Measurements from ENCODE around the gene GATAD2B. TPM values are rescaled to one million over a fixed set of nuclear protein-coding genes. Genes with fewer than 3 reads are reported as not detected.

Gene GATAD2B
- total and polyA plus RNA-seq, 7 donors = 1.8 to 37.4 (median 16.4) TPM

DNA sequence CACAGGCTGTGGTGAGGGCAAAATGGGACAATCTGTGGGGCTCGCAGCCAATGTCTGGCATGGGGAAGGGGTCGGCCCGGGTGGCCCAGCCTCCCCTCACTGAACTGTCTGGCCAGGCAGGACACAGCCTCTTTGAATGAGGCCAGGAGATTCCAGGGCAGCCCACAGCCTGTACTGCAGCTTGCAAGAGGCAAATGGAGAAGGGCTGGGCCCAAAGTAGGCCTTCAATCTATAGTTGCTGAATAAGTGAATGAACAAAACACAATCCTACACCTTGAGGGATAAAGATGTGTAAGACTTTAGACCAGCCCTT, 124.3 kb downstream of the GATAD2B start:
- H3K4me1 ChIP-seq = peaks cover 0 to 7% (median 0%) of the 10 kb centered on the region in 4 donors
- no peak overlapping the region for H3K27ac ChIP-seq
- H3K36me3 ChIP-seq = no peaks in the 10 kb centered on the region
- DNase-seq = no peak
- TF ChIP-seq, protein P1, sequence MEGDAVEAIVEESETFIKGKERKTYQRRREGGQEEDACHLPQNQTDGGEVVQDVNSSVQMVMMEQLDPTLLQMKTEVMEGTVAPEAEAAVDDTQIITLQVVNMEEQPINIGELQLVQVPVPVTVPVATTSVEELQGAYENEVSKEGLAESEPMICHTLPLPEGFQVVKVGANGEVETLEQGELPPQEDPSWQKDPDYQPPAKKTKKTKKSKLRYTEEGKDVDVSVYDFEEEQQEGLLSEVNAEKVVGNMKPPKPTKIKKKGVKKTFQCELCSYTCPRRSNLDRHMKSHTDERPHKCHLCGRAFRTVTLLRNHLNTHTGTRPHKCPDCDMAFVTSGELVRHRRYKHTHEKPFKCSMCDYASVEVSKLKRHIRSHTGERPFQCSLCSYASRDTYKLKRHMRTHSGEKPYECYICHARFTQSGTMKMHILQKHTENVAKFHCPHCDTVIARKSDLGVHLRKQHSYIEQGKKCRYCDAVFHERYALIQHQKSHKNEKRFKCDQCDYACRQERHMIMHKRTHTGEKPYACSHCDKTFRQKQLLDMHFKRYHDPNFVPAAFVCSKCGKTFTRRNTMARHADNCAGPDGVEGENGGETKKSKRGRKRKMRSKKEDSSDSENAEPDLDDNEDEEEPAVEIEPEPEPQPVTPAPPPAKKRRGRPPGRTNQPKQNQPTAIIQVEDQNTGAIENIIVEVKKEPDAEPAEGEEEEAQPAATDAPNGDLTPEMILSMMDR (IDR thresholded peaks at IDR 0.05) = no peak
- no peak for TF ChIP-seq POLR2AphosphoS5 (IDR thresholded peaks at IDR 0.05)
- no peak for TF ChIP-seq POLR2A (IDR thresholded peaks at IDR 0.05)
- no peak for TF ChIP-seq EP300 (IDR thresholded peaks at IDR 0.05)
- 86 to 87% methylated on average over 3 of the region's 3 CpGs for WGBS, 2 donors
- no peaks in the 10 kb centered on the region for H3K9me3 ChIP-seq
- no peak overlapping the region for H3K4me3 ChIP-seq
- H3K27me3 ChIP-seq = peaks cover 0 to 3% (median 0%) of the 10 kb centered on the region in 3 donors
- intact Hi-C loops (cut with DNase I) = no loop called here

GRCh38 chr1:153796786-153797659, 125.7 kb downstream of the GATAD2B start:
- peak; percentile 90 for DNase-seq
- peaks cover 0 to 7% (median 0%) of the 10 kb centered on the region in 4 donors for H3K4me1 ChIP-seq
- no peaks in the 10 kb centered on the region for H3K36me3 ChIP-seq
- peaks cover 0 to 3% (median 0%) of the 10 kb centered on the region in 3 donors for H3K27me3 ChIP-seq
- H3K27ac ChIP-seq = no peak overlapping the region
- H3K9me3 ChIP-seq = no peaks in the 10 kb centered on the region
- 57 to 64% methylated on average over 26 of the region's 26 CpGs for WGBS, 2 donors
- intact Hi-C loops (cut with DNase I) = loop anchor here (1.0 kb wide), 2 partner anchors 149 to 189 kb away; partner anchors contain the start of genes DENND4B and RAB13
- no peak overlapping the region for H3K4me3 ChIP-seq
- TF ChIP-seq, protein P1 (IDR thresholded peaks at IDR 0.05) = peak in 3 of 4 experiments; percentile 86 to 91 (median 89)
- TF ChIP-seq POLR2A (IDR thresholded peaks at IDR 0.05) = no peak
- no peak for TF ChIP-seq EP300 (IDR thresholded peaks at IDR 0.05)
- peak in 1 of 4 donors; percentile 10 for TF ChIP-seq POLR2AphosphoS5 (IDR thresholded peaks at IDR 0.05)

DNA sequence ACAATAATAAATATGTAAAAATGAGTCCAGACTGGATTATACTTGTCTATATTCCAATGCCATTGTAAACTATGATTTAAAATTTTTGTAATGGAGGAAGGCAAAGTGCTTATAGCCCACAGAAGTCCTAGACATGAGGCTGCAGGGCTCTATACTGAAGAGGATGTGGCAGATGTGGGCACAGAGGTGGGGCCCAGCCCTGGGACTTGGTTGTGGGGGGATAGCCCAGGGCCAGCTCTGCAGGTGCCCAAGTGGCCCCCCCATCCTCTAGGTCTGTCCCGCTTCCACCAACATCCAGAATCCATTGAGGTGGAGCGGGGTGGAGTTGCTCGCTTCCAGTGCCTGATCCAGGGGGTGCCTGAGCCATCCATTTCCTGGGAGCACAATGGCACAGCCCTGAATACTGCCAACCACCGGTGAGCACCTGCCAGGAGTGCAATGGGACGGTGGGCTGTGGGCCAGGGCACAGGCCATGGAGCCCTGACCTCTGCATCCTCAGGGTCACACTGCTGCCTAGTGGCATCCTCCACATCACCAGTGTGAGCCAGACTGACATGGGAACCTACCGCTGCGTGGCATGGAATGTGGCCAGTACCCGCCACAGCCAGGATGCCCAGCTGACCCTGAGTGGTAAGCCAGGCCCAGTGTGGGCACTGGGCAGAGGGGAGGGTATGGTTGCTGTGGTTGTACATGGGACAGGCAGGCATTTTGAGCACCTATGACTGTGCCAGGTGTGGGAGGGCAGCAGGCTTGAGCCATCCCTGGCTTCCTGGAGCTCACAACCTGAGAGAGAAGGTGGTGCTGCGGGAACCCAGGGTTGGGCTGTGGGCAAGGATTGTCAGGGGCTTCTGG, 126.6 kb downstream of the GATAD2B start:
- H3K27ac ChIP-seq = no peak overlapping the region
- WGBS, 2 donors = 83 to 93% methylated on average over 9 of the region's 9 CpGs
- H3K9me3 ChIP-seq = no peaks in the 10 kb centered on the region
- TF ChIP-seq EP300 (IDR thresholded peaks at IDR 0.05) = no peak
- TF ChIP-seq POLR2A (IDR thresholded peaks at IDR 0.05) = no peak
- TF ChIP-seq, protein P1 (IDR thresholded peaks at IDR 0.05) = no peak
- TF ChIP-seq POLR2AphosphoS5 (IDR thresholded peaks at IDR 0.05) = no peak
- intact Hi-C loops (cut with DNase I) = no loop called here
- H3K27me3 ChIP-seq = peaks cover 0 to 3% (median 0%) of the 10 kb centered on the region in 3 donors
- H3K4me1 ChIP-seq = peaks cover 0 to 15% (median 5%) of the 10 kb centered on the region in 4 donors
- no peak overlapping the region for H3K4me3 ChIP-seq
- peak; percentile 56 for DNase-seq
- H3K36me3 ChIP-seq = no peaks in the 10 kb centered on the region

DNA sequence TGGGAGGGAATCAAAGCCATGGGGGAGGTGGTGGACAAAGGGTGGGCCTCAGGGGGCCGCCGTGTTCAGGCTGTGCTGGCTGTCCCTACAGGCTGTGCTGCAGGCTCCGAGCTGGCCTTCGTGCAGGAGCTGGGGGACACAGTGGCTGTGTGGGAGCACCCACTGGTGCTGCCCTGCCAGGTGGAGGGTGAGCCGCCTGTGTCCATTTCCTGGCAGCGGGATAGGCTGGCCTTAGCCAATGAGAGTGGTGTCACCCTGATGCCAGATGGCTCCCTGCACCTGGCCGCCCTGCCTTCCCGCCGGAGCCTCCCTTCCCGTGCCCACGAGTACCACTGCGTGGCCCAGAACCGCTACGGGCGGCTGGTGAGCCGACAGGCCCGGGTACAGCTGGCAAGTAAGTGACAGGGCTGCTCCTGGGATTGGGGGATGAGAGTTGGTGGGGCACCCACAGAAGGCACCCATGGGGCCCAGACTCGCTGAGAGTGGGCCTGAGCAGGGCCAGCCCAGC, 127.4 kb downstream of the GATAD2B start:
- peaks cover 0 to 3% (median 0%) of the 10 kb centered on the region in 3 donors for H3K27me3 ChIP-seq
- no peaks in the 10 kb centered on the region for H3K36me3 ChIP-seq
- no peak overlapping the region for H3K4me3 ChIP-seq
- WGBS, 2 donors = 77 to 87% methylated on average over 18 of the region's 18 CpGs
- no peak overlapping the region for H3K27ac ChIP-seq
- peak; percentile 62 for DNase-seq
- peaks cover 0 to 22% (median 12%) of the 10 kb centered on the region in 4 donors for H3K4me1 ChIP-seq
- intact Hi-C loops (cut with DNase I) = no loop called here
- no peak for TF ChIP-seq POLR2AphosphoS5 (IDR thresholded peaks at IDR 0.05)
- no peak for TF ChIP-seq POLR2A (IDR thresholded peaks at IDR 0.05)
- TF ChIP-seq, protein P1 (IDR thresholded peaks at IDR 0.05) = no peak
- TF ChIP-seq EP300 (IDR thresholded peaks at IDR 0.05) = no peak
- H3K9me3 ChIP-seq = no peaks in the 10 kb centered on the region
